Chondrocyte (in vitro differentiated cells): Measurements from ENCODE around the gene ABCG5. TPM values are rescaled to one million over a fixed set of nuclear protein-coding genes. Genes with fewer than 3 reads are reported as not detected.

Experiments
- DNase-seq: peaks from one replicate; pipeline ENCODE4 v3.0.0; 2021; ENCODE audit warnings: mixed read lengths, low spot score
- H3K27ac Mint-ChIP-seq: one replicate; pipeline ENCODE4 v1.8.0; 2021; ENCODE audit warnings: mild to moderate bottlenecking, moderate library complexity, mixed read lengths; ENCODE audit not compliant: unreplicated experiment
- H3K27me3 Mint-ChIP-seq: 2 replicates; pipeline ENCODE4 v1.8.0; 2021; ENCODE audit warnings: low read depth, mixed read lengths
- H3K36me3 Mint-ChIP-seq: 2 replicates; pipeline ENCODE4 v1.8.0; 2021; ENCODE audit warnings: low read depth, mixed read lengths
- H3K4me1 Mint-ChIP-seq: 2 replicates; pipeline ENCODE4 v1.8.0; 2021; ENCODE audit warnings: low read depth, mild to moderate bottlenecking, mixed read lengths
- H3K4me3 Mint-ChIP-seq: one replicate; pipeline ENCODE4 v1.8.0; 2021; ENCODE audit warnings: mild to moderate bottlenecking, moderate library complexity, mixed read lengths; ENCODE audit not compliant: unreplicated experiment
- H3K9me3 Mint-ChIP-seq: 2 replicates; pipeline ENCODE4 v1.8.0; 2021; ENCODE audit warnings: low read depth, mixed read lengths
- total RNA-seq: library from RNA; stranded (reverse); gene quantifications from 3 replicates; pipeline ENCODE4 v1.2.1, GENCODE V29; 2021
- TF ChIP-seq, protein P1 (sequence below): fragments of 200-600 bp; sonication (generic); IDR thresholded peaks from 2 replicates; pipeline ENCODE4 v1.5.0; 2021; ENCODE audit warnings: antibody characterized with exemption, mild to moderate bottlenecking, moderate library complexity

ABCG5 gene
- total RNA-seq, 1 donor from 2014 or later = not detected

DNA sequence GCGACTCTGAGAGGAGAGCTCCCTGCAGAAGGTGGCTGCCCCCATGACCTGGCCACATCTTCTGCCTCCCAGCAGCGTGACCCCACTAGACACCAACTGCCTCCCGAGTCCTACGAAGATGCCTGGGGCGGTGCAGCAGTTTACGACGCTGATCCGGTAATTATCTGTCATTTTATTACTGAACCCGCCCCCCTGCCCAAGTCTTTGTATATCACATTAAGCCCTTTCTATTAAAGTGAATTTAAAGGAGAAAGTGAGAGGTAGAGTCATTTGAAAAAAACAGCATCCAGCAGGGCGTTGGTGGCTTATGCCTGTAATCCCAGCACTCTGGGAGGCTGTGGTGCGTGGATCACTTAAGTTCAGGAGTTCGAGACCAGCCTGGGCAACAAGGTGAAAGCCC, 33.5 kb upstream of the ABCG5 start:
- no peak for DNase-seq
- Mint-ChIP-seq H3K4me3 (no peak overlapping the region), H3K27ac (no peak overlapping the region), H3K4me1 (no peaks in the 10 kb centered on the region), H3K27me3 (peaks cover 62% of the 10 kb centered on the region), H3K9me3 (no peaks in the 10 kb centered on the region), H3K36me3 (no peaks in the 10 kb centered on the region)
- TF ChIP-seq, protein P1, sequence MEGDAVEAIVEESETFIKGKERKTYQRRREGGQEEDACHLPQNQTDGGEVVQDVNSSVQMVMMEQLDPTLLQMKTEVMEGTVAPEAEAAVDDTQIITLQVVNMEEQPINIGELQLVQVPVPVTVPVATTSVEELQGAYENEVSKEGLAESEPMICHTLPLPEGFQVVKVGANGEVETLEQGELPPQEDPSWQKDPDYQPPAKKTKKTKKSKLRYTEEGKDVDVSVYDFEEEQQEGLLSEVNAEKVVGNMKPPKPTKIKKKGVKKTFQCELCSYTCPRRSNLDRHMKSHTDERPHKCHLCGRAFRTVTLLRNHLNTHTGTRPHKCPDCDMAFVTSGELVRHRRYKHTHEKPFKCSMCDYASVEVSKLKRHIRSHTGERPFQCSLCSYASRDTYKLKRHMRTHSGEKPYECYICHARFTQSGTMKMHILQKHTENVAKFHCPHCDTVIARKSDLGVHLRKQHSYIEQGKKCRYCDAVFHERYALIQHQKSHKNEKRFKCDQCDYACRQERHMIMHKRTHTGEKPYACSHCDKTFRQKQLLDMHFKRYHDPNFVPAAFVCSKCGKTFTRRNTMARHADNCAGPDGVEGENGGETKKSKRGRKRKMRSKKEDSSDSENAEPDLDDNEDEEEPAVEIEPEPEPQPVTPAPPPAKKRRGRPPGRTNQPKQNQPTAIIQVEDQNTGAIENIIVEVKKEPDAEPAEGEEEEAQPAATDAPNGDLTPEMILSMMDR = no peak

DNA sequence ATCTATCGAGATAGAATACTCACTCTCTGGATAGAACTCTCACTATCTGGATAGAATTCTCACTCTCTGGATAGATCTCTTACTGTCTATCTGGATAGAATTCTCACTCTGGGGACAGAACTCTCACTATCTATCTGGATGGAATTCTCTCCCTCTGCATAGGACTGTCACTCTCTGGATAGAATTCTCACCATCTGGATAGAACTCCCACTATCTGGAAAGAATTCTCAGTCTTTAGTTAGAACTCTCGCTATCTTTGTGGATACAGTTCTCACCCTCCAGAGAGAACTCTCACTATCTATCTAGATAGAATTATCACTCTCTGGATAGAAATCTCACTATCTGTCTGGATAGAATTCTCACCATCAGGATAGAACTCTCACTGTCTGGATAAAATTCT, 16.7 kb upstream of the ABCG5 start:
- H3K4me1 Mint-ChIP-seq = peaks cover 3% of the 10 kb centered on the region
- no peak overlapping the region for H3K4me3 Mint-ChIP-seq
- DNase-seq = no peak
- TF ChIP-seq, protein P1 = no peak
- peaks cover 58% of the 10 kb centered on the region for H3K27me3 Mint-ChIP-seq
- H3K9me3 Mint-ChIP-seq = no peaks in the 10 kb centered on the region
- no peaks in the 10 kb centered on the region for H3K36me3 Mint-ChIP-seq
- H3K27ac Mint-ChIP-seq = no peak overlapping the region

DNA sequence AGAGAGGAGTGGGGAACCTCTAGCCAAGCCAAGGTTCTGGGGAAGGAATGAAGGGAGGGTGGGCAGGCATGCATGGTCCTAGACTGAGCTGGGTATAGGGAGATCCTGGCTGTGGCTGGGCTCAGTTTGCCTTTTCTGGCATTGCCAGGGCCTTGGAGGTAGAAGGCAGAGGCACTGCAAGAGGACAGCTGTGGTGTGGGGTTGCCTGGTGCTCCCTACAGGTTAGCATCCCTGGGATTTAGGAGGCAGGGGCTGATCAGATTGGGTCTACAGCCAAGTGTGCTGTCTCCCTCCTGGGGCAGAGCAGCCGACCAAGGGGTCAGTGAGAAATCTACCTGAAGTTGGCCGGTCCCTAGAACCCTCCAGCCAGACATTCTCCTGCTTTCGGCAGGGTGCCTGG, 16.0 kb upstream of the ABCG5 start:
- Mint-ChIP-seq H3K36me3 (no peaks in the 10 kb centered on the region), H3K27me3 (peaks cover 54% of the 10 kb centered on the region), H3K4me1 (peaks cover 3% of the 10 kb centered on the region), H3K27ac (no peak overlapping the region), H3K4me3 (no peak overlapping the region), H3K9me3 (no peaks in the 10 kb centered on the region)
- DNase-seq = no peak
- TF ChIP-seq, protein P1 = no peak

DNA sequence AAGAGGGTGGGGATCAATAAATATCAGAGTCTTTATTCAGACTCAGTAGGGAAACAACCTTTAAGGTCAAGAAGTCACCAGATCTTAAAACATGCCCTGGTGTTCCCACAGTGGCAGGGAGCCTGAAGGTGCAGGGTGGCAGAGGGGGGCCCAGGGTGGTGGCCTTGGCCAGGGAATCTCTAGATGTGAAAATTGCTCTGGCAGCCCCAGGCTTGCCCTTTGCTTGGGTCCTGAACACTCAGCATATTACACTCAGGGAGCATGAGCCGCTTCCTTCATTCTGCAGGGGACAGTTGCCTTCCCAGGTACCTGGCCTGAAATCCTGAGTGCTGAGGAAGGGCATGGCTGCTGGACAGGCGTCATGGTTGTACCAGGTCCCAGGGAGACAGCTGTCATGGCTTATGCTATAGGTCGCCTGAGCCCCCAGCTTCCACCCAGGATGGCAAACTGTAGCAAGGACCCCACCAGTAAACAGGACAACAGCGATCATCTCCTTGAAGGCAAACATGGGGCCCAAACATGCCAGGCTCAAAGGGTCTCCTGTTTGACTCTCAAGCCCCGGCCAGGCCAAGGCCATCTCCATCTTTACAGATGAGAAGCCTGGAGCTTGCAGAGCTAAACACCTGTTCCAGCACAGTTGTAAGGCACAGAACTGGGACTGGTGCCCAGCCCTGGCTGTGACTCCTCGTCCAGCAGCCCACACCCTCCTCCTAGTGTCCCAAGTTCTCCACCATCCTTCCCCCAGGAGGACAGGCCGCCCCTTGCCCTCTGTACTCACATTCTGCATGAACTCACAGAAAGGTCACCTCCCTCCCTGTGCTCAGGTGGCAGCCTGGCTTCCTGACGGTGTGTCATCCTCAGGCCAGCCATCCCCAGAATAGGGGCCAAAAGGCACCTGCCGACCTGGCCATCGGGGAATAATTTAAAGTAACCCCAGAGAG, 14.8 kb upstream of the ABCG5 start:
- Mint-ChIP-seq H3K9me3 (no peaks in the 10 kb centered on the region), H3K4me3 (no peak overlapping the region), H3K4me1 (peaks cover 3% of the 10 kb centered on the region), H3K27ac (no peak overlapping the region), H3K27me3 (peaks cover 41% of the 10 kb centered on the region), H3K36me3 (no peaks in the 10 kb centered on the region)
- DNase-seq = no peak
- TF ChIP-seq, protein P1 = no peak

DNA sequence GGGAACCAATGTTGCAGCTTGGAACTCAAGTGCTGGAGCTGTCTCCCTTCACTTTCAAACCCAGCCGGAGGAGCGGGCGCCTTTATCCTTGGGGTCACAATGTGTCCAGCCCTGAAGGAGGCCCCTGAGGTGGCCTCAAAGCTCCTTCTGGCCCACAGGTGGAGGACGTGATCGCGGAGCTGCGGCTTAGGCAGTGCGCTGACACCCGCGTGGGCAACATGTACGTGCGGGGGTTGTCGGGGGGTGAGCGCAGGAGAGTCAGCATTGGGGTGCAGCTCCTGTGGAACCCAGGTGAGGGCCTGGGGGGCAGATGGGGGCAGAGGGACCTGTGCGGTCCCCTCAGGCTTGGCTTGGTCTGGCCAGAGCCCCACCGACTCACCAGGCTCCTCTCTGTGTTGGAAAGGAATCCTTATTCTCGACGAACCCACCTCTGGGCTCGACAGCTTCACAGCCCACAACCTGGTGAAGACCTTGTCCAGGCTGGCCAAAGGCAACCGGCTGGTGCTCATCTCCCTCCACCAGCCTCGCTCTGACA, 13.6 kb upstream of the ABCG5 start:
- H3K36me3 Mint-ChIP-seq = no peaks in the 10 kb centered on the region
- TF ChIP-seq, protein P1 = no peak

More for the DNA sequence above, 13.6 kb upstream of the ABCG5 start:
- H3K27me3 Mint-ChIP-seq = peaks cover 30% of the 10 kb centered on the region
- H3K4me3 Mint-ChIP-seq = no peak overlapping the region
- peaks cover 3% of the 10 kb centered on the region for H3K4me1 Mint-ChIP-seq
- no peaks in the 10 kb centered on the region for H3K9me3 Mint-ChIP-seq
- no peak for DNase-seq
- no peak overlapping the region for H3K27ac Mint-ChIP-seq
